Dermis blood vessel endothelial cell (primary cell): ENCODE measurements around the gene RGL3. TPM values are rescaled to one million over a fixed set of nuclear protein-coding genes. Genes with fewer than 3 reads are reported as not detected.
A peak's percentile ranks its signal among the peaks of the same experiment; 100 is the strongest.
"Not testable (repeated sequence)": the region's sequence is repeated elsewhere in the genome, so short reads cannot be mapped to it uniquely, and the experiment has no call there.

Experiments
- DNase-seq: peaks from one replicate; pipeline ENCODE4 v3.0.0; 2010
- total RNA-seq: library from RNA; depleted of rRNA; stranded (reverse); fragments of >200 nt; gene quantifications from 2 replicates; pipeline ENCODE4 v1.2.3, GENCODE V29; 2014

RGL3 gene
- total RNA-seq, 1 donor from 2014 or later, result 4.3 TPM

- no peak for DNase-seq
Measured at GRCh38 chr19:11448923-11449554, 29.9 kb upstream of the RGL3 start.

GRCh38 chr19:11448410-11448809 is 29.3 kb upstream of the RGL3 start:
- DNase-seq, result no peak

GRCh38 chr19:11447347-11448262 is 28.5 kb upstream of the RGL3 start:
- DNase-seq, result no peak

- DNase-seq, result peak; percentile 65
Measured at GRCh38 chr19:11446652-11447301, 27.7 kb upstream of the RGL3 start.

- no peak for DNase-seq
Measured at GRCh38 chr19:11446271-11446651, 27.1 kb upstream of the RGL3 start.

- no peak for DNase-seq
Measured at GRCh38 chr19:11445141-11445540, 26.0 kb upstream of the RGL3 start.

GRCh38 chr19:11444059-11444458 is 24.9 kb upstream of the RGL3 start:
- DNase-seq, result no peak

- DNase-seq, result no peak
Measured at GRCh38 chr19:11437955-11438354, 18.8 kb upstream of the RGL3 start.

GRCh38 chr19:11435833-11436313 is 16.8 kb upstream of the RGL3 start:
- peak; percentile 39 for DNase-seq

- peak; percentile 100 for DNase-seq
Measured at GRCh38 chr19:11435057-11435832, 16.1 kb upstream of the RGL3 start, which contains the start of the genes ODAD3 and PRKCSH. ODAD3 (minus strand) TSS chr19:11435121; CDS start chr19:11435016, 105 bp downstream. PRKCSH (plus strand) TSS chr19:11435635; CDS start chr19:11436118, 483 bp downstream.

- no peak for DNase-seq
Measured at GRCh38 chr19:11434703-11435056, 15.6 kb upstream of the RGL3 start.

- DNase-seq, result not testable (repeated sequence)
Measured at GRCh38 chr19:11433526-11433925, 14.4 kb upstream of the RGL3 start.

GRCh38 chr19:11426656-11427055 is 7.5 kb upstream of the RGL3 start:
- no peak for DNase-seq

- no peak for DNase-seq
Measured at GRCh38 chr19:11425719-11426457, 6.8 kb upstream of the RGL3 start.

- no peak for DNase-seq
Measured at GRCh38 chr19:11423791-11424181, 4.7 kb upstream of the RGL3 start.

GRCh38 chr19:11423164-11423790 is 4.2 kb upstream of the RGL3 start:
- no peak for DNase-seq

- peak; percentile 26 for DNase-seq
Measured at GRCh38 chr19:11422163-11423065, 3.3 kb upstream of the RGL3 start.

GRCh38 chr19:11421371-11422098 is 2.4 kb upstream of the RGL3 start:
- DNase-seq, result no peak
